Measurements from ENCODE around the gene CLEC4M. TPM values are rescaled to one million over a fixed set of nuclear protein-coding genes. Genes with fewer than 3 reads are reported as not detected.

The CLEC4M gene, protein sequence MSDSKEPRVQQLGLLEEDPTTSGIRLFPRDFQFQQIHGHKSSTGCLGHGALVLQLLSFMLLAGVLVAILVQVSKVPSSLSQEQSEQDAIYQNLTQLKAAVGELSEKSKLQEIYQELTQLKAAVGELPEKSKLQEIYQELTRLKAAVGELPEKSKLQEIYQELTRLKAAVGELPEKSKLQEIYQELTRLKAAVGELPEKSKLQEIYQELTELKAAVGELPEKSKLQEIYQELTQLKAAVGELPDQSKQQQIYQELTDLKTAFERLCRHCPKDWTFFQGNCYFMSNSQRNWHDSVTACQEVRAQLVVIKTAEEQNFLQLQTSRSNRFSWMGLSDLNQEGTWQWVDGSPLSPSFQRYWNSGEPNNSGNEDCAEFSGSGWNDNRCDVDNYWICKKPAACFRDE
- polyA plus RNA-seq, result 0.09 TPM
- long read RNA-seq, donor 1, result 0 reads
- long read RNA-seq, donor 2, result 0 reads
- long read RNA-seq, donor 3, result 0 reads
- long read RNA-seq, donor 4, result 0 reads
- long read RNA-seq, donor 5, result 0 reads
- long read RNA-seq, donor 6, partial matches to known transcripts, result 27 of 27 reads
- long read RNA-seq, donor 6, other reads (novel, unspliced or antisense), result 0 of 27 reads
- long read RNA-seq, donor 7, result 0 reads
- long read RNA-seq, donor 8, result 0 reads
- long read RNA-seq, donor 9, result 0 reads
- long read RNA-seq, donor 10, result 0 reads
- long read RNA-seq, donor 11, result 0 reads

- no peaks in the 10 kb centered on the region for H3K27me3 ChIP-seq (ENCODE audit: control insufficient read depth, insufficient read depth, low read length)
- 80% methylated on average over 1 of the region's 8 CpGs for WGBS (ENCODE audit: insufficient coverage, low lambda C conversion rate)
- H3K36me3 ChIP-seq (ENCODE audit: control insufficient read depth, insufficient read depth, low read length), result no peaks in the 10 kb centered on the region
- H3K27ac ChIP-seq (ENCODE audit: low read length), result no peak within 1 kb of the TSS
- DNase-seq, result no peak
- no peak within 1 kb of the TSS for H3K4me3 ChIP-seq (ENCODE audit: low read length)
- H3K4me1 ChIP-seq (ENCODE audit: control insufficient read depth, insufficient read depth, low read length), result no peaks in the 10 kb centered on the region
- peaks cover 19% of the 10 kb centered on the region for H3K9me3 ChIP-seq (ENCODE audit: control insufficient read depth, low read depth, low read length)
Measured at GRCh38 chr19:7762719-7763293, at the start of gene CLEC4M. TSS of gene CLEC4M (plus strand) at chr19:7763243. CDS start at chr19:7763267, 24 bp downstream.

DNA sequence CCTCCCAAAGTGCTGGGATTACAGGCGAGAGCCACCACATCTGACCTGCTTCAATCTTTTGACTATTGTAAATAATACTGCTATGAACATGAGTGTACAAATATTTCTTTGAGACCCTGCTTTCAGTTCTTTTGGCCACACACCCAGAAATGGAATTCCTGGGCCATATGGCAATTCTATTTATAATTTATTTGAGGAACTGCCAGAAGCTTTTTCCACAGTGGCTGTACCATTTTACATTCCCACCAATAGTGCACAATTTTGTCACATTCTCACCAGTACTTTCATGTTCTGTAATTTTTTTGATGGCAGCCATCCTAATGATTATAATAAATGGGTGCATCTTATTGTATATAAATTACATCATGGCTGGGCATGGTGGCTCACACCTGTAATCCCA lies 47.4 kb upstream of the CLEC4M start:
- no peak overlapping the region for H3K27ac ChIP-seq (ENCODE audit: low read length)
- H3K4me1 ChIP-seq (ENCODE audit: control insufficient read depth, insufficient read depth, low read length), result no peaks in the 10 kb centered on the region
- H3K9me3 ChIP-seq (ENCODE audit: control insufficient read depth, low read depth, low read length), result no peaks in the 10 kb centered on the region
- no peaks in the 10 kb centered on the region for H3K36me3 ChIP-seq (ENCODE audit: control insufficient read depth, insufficient read depth, low read length)
- no CpG with 5 or more reads among the region's 1 CpG for WGBS (ENCODE audit: insufficient coverage, low lambda C conversion rate)
- no peak overlapping the region for H3K4me3 ChIP-seq (ENCODE audit: low read length)
- no peaks in the 10 kb centered on the region for H3K27me3 ChIP-seq (ENCODE audit: control insufficient read depth, insufficient read depth, low read length)
- no peak for DNase-seq

DNA sequence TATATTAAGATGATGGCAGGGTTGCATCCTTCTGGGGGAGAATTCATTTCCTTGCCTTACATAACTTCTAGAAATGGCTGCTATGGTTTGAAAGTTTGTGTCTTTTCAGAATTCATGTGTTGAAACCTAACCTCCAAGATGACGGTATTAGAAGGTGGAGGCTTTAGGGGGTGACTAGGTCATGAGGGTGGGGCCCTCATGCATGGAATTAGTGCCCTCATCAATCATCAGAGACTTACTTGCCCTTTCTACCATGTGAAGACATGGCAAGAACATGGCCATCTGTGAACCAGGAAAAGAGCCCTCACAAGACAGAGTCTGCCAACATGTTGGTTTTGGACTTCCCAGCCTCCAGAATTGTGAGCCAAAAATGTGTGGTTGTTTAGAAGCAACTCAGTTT lies 46.3 kb upstream of the CLEC4M start:
- no CpG with 5 or more reads among the region's 1 CpG for WGBS (ENCODE audit: insufficient coverage, low lambda C conversion rate)
- no peaks in the 10 kb centered on the region for H3K27me3 ChIP-seq (ENCODE audit: control insufficient read depth, insufficient read depth, low read length)

GRCh38 chr19:7718668-7719067 lies 44.4 kb upstream of the CLEC4M start:
- Histone ChIP-seq H3K9me3 (ENCODE audit: control insufficient read depth, low read depth, low read length) (no peaks in the 10 kb centered on the region), H3K27me3 (ENCODE audit: control insufficient read depth, insufficient read depth, low read length) (peaks cover 2% of the 10 kb centered on the region), H3K4me1 (ENCODE audit: control insufficient read depth, insufficient read depth, low read length) (no peaks in the 10 kb centered on the region), H3K4me3 (ENCODE audit: low read length) (no peak overlapping the region), H3K36me3 (ENCODE audit: control insufficient read depth, insufficient read depth, low read length) (no peaks in the 10 kb centered on the region), H3K27ac (ENCODE audit: low read length) (no peak overlapping the region)
- no CpG with 5 or more reads among the region's 8 CpGs for WGBS (ENCODE audit: insufficient coverage, low lambda C conversion rate)
- DNase-seq, result no peak

More for the DNA sequence above, 46.3 kb upstream of the CLEC4M start:
- DNase-seq, result no peak
- Histone ChIP-seq H3K36me3 (ENCODE audit: control insufficient read depth, insufficient read depth, low read length) (no peaks in the 10 kb centered on the region), H3K4me3 (ENCODE audit: low read length) (no peak overlapping the region), H3K27ac (ENCODE audit: low read length) (no peak overlapping the region), H3K4me1 (ENCODE audit: control insufficient read depth, insufficient read depth, low read length) (no peaks in the 10 kb centered on the region), H3K9me3 (ENCODE audit: control insufficient read depth, low read depth, low read length) (no peaks in the 10 kb centered on the region)

GRCh38 chr19:7720351-7720750 lies 42.7 kb upstream of the CLEC4M start:
- Histone ChIP-seq H3K4me3 (ENCODE audit: low read length) (no peak overlapping the region), H3K27ac (ENCODE audit: low read length) (no peak overlapping the region), H3K27me3 (ENCODE audit: control insufficient read depth, insufficient read depth, low read length) (peaks cover 2% of the 10 kb centered on the region), H3K4me1 (ENCODE audit: control insufficient read depth, insufficient read depth, low read length) (no peaks in the 10 kb centered on the region), H3K36me3 (ENCODE audit: control insufficient read depth, insufficient read depth, low read length) (no peaks in the 10 kb centered on the region), H3K9me3 (ENCODE audit: control insufficient read depth, low read depth, low read length) (no peaks in the 10 kb centered on the region)
- DNase-seq, result no peak
- WGBS (ENCODE audit: insufficient coverage, low lambda C conversion rate), result no CpG with 5 or more reads among the region's 6 CpGs

DNA sequence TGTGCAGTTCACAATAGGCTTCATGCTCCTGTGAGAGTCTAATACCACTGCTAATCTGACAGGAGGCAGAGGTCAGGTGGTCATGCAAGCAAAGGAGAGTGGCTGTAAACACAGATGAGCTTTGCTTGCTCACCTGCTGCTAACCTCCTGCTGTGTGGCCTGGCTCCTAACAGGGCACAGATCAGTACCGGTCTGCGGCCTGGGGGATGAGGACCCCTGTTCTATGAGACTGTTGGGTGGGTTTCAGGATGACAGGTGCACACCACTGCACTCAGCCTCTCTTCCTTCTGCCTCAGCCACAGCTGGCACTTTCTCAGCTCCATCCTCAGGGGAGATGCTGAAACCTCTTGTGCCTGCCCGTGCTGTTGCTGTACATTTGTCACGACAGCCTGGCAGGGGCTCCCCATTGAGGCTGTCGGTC lies 40.8 kb upstream of the CLEC4M start:
- H3K9me3 ChIP-seq (ENCODE audit: control insufficient read depth, low read depth, low read length), result no peaks in the 10 kb centered on the region
- no peaks in the 10 kb centered on the region for H3K4me1 ChIP-seq (ENCODE audit: control insufficient read depth, insufficient read depth, low read length)
- peaks cover 2% of the 10 kb centered on the region for H3K27me3 ChIP-seq (ENCODE audit: control insufficient read depth, insufficient read depth, low read length)
- no peak overlapping the region for H3K4me3 ChIP-seq (ENCODE audit: low read length)
- no peak for DNase-seq
- whole genome bisulfite sequencing (ENCODE audit: insufficient coverage, low lambda C conversion rate), result no CpG with 5 or more reads among the region's 5 CpGs
- no peak overlapping the region for H3K27ac ChIP-seq (ENCODE audit: low read length)
- H3K36me3 ChIP-seq (ENCODE audit: control insufficient read depth, insufficient read depth, low read length), result no peaks in the 10 kb centered on the region

DNA sequence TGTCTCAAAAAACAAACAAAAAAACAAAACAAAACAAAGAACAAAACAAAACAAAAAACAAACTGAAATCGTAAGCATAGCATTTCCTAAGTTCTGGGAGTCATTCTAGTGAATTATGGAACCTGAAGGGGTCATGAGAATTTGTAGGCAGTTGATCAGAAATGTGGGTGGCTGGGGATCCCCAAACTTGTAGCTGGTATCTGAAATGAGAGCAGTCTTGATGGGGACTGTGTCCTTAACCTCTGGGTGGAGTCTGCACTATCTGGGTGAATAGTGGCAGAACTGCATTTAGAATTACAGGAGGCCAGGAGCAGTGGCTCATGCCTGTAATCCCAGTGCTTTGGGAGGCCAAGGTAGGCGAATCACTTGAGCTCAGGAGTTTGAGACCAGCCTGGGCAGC lies 37.3 kb upstream of the CLEC4M start:
- Histone ChIP-seq H3K4me3 (ENCODE audit: low read length) (no peak overlapping the region), H3K36me3 (ENCODE audit: control insufficient read depth, insufficient read depth, low read length) (no peaks in the 10 kb centered on the region), H3K9me3 (ENCODE audit: control insufficient read depth, low read depth, low read length) (peaks cover 2% of the 10 kb centered on the region), H3K27ac (ENCODE audit: low read length) (no peak overlapping the region), H3K4me1 (ENCODE audit: control insufficient read depth, insufficient read depth, low read length) (no peaks in the 10 kb centered on the region), H3K27me3 (ENCODE audit: control insufficient read depth, insufficient read depth, low read length) (peaks cover 37% of the 10 kb centered on the region)
- no peak for DNase-seq
- 67% methylated on average over 1 of the region's 2 CpGs for WGBS (ENCODE audit: insufficient coverage, low lambda C conversion rate)

- Histone ChIP-seq H3K27me3 (ENCODE audit: control insufficient read depth, insufficient read depth, low read length) (peaks cover 52% of the 10 kb centered on the region), H3K9me3 (ENCODE audit: control insufficient read depth, low read depth, low read length) (peaks cover 6% of the 10 kb centered on the region), H3K4me3 (ENCODE audit: low read length) (no peak overlapping the region), H3K4me1 (ENCODE audit: control insufficient read depth, insufficient read depth, low read length) (no peaks in the 10 kb centered on the region), H3K36me3 (ENCODE audit: control insufficient read depth, insufficient read depth, low read length) (no peaks in the 10 kb centered on the region), H3K27ac (ENCODE audit: low read length) (no peak overlapping the region)
- WGBS (ENCODE audit: insufficient coverage, low lambda C conversion rate), result no CpG with 5 or more reads among the region's 16 CpGs
- no peak for DNase-seq
Measured at GRCh38 chr19:7729211-7729610, 33.8 kb upstream of the CLEC4M start.

GRCh38 chr19:7729831-7730285 lies 33.2 kb upstream of the CLEC4M start:
- Histone ChIP-seq H3K4me3 (ENCODE audit: low read length) (no peak overlapping the region), H3K9me3 (ENCODE audit: control insufficient read depth, low read depth, low read length) (peaks cover 6% of the 10 kb centered on the region), H3K27ac (ENCODE audit: low read length) (no peak overlapping the region), H3K27me3 (ENCODE audit: control insufficient read depth, insufficient read depth, low read length) (peaks cover 55% of the 10 kb centered on the region), H3K4me1 (ENCODE audit: control insufficient read depth, insufficient read depth, low read length) (no peaks in the 10 kb centered on the region), H3K36me3 (ENCODE audit: control insufficient read depth, insufficient read depth, low read length) (no peaks in the 10 kb centered on the region)
- DNase-seq, result no peak
- no CpG with 5 or more reads among the region's 34 CpGs for WGBS (ENCODE audit: insufficient coverage, low lambda C conversion rate)

- Histone ChIP-seq H3K27ac (ENCODE audit: low read length) (no peak overlapping the region), H3K9me3 (ENCODE audit: control insufficient read depth, low read depth, low read length) (peaks cover 6% of the 10 kb centered on the region), H3K36me3 (ENCODE audit: control insufficient read depth, insufficient read depth, low read length) (no peaks in the 10 kb centered on the region), H3K27me3 (ENCODE audit: control insufficient read depth, insufficient read depth, low read length) (peaks cover 55% of the 10 kb centered on the region), H3K4me3 (ENCODE audit: low read length) (no peak overlapping the region), H3K4me1 (ENCODE audit: control insufficient read depth, insufficient read depth, low read length) (no peaks in the 10 kb centered on the region)
- no CpG with 5 or more reads among the region's 78 CpGs for WGBS (ENCODE audit: insufficient coverage, low lambda C conversion rate)
- no peak for DNase-seq
Measured at GRCh38 chr19:7730286-7731217, 32.5 kb upstream of the CLEC4M start.

Measured in large intestine (tissue), 12 donors.